ENCODE measurements around the gene FNDC5. TPM values are rescaled to one million over a fixed set of nuclear protein-coding genes. Genes with fewer than 3 reads are reported as not detected.

Gene FNDC5
- total and polyA plus RNA-seq, 9 of the 15 experiments (the other 6 are each of a cell fraction or from before 2014, with no cell fraction given): 0.06 to 2.1 (median 0.22) TPM

DNA sequence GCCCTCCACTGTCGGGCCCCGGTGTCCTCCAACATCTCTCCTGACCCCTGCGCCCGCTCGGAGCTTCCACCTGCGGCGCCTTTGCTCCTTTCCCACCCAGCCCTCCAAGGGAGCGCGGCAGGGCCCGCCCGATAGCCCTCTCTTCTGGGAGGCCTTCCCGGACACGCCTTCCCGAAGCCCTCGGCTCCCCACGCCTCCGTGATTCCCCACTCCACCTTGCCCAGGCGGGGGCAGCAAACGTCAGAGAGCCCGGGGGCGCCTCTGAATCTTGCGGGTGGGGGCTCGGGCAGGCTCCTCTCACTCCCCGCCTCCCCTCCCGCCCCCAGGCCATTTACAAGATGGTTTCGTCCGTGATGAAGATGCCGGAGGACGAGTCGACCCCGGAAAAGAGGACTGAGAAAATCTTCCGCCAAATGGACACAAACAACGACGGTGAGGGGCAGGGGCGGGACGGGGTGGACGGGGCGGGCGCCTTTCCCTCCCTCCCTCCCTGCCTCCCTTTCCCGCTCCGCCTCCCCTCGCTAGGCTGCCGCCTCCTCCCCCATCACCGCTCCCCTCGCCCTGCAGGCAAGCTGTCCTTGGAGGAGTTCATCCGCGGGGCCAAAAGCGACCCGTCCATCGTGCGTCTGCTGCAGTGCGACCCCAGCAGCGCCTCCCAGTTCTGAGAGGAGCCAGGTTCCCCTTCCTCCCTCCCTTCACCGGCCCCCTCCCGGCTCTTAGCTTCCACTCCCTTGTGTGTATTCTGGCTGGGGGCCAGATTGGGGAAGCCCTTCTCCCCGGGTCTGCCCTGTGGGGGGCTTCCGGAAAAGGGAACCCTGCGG, 22.7 kb upstream of the FNDC5 start (continued):
- no peak for TF ChIP-seq SAP30 (IDR thresholded peaks at IDR 0.05; ENCODE audit: borderline replicate concordance, insufficient read depth, low read depth, low read length, poor library complexity, severe bottlenecking)
- TF ChIP-seq, protein P1, sequence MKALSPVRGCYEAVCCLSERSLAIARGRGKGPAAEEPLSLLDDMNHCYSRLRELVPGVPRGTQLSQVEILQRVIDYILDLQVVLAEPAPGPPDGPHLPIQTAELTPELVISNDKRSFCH (CRISPR knock-in tag; IDR thresholded peaks at IDR 0.05): no peak
- TF ChIP-seq, protein P1 (tag; IDR thresholded peaks at IDR 0.05): 0 out of 2 replicates have a peak, but pooled peaks have one; percentile 69
- peak; percentile 19; the same call in 1 of the 2 replicates for TF ChIP-seq CXXC5 (CRISPR knock-in tag; IDR thresholded peaks at IDR 0.05)
- TF ChIP-seq FOXP1 (CRISPR knock-in tag; IDR thresholded peaks at IDR 0.05): 0 out of 2 replicates have a peak, but pooled peaks have one; percentile 10
- TF ChIP-seq PCBP1 (IDR thresholded peaks at IDR 0.05; ENCODE audit: low read depth, low read length, poor library complexity, severe bottlenecking): peak; percentile 90
- TF ChIP-seq KDM4B (IDR thresholded peaks at IDR 0.05; ENCODE audit: borderline replicate concordance in 2 of 2, low read depth in 1 of 2): no peak
- peak; percentile 40; the same call in 1 of the 2 replicates for TF ChIP-seq ZNF12 (CRISPR knock-in tag; IDR thresholded peaks at IDR 0.05)
- TF ChIP-seq NCOA2 (IDR thresholded peaks at IDR 0.05; ENCODE audit: partially characterized antibody in 2 of 2): no peak
- TF ChIP-seq PHB (CRISPR knock-in tag; IDR thresholded peaks at IDR 0.05): no peak
- peak; percentile 65 for TF ChIP-seq EGR1 (conservative IDR thresholded peaks at IDR 0.05)
- TF ChIP-seq GATAD2A (IDR thresholded peaks at IDR 0.05): no peak
- no peak for TF ChIP-seq SMARCB1 (IDR thresholded peaks at IDR 0.05; ENCODE audit: insufficient read length, low read depth)
- TF ChIP-seq NFIC (IDR thresholded peaks at IDR 0.05): peak; percentile 82
- TF ChIP-seq, protein P2, sequence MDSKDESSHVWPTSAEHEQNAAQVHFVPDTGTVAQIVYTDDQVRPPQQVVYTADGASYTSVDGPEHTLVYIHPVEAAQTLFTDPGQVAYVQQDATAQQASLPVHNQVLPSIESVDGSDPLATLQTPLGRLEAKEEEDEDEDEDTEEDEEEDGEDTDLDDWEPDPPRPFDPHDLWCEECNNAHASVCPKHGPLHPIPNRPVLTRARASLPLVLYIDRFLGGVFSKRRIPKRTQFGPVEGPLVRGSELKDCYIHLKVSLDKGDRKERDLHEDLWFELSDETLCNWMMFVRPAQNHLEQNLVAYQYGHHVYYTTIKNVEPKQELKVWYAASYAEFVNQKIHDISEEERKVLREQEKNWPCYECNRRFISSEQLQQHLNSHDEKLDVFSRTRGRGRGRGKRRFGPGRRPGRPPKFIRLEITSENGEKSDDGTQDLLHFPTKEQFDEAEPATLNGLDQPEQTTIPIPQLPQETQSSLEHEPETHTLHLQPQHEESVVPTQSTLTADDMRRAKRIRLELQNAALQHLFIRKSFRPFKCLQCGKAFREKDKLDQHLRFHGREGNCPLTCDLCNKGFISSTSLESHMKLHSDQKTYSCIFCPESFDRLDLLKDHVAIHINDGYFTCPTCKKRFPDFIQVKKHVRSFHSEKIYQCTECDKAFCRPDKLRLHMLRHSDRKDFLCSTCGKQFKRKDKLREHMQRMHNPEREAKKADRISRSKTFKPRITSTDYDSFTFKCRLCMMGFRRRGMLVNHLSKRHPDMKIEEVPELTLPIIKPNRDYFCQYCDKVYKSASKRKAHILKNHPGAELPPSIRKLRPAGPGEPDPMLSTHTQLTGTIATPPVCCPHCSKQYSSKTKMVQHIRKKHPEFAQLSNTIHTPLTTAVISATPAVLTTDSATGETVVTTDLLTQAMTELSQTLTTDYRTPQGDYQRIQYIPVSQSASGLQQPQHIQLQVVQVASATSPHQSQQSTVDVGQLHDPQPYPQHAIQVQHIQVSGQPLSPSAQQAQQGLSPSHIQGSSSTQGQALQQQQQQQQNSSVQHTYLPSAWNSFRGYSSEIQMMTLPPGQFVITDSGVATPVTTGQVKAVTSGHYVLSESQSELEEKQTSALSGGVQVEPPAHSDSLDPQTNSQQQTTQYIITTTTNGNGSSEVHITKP (IDR thresholded peaks at IDR 0.05; ENCODE audit: partially characterized antibody): peak; percentile 96
- TF ChIP-seq, protein P3, sequence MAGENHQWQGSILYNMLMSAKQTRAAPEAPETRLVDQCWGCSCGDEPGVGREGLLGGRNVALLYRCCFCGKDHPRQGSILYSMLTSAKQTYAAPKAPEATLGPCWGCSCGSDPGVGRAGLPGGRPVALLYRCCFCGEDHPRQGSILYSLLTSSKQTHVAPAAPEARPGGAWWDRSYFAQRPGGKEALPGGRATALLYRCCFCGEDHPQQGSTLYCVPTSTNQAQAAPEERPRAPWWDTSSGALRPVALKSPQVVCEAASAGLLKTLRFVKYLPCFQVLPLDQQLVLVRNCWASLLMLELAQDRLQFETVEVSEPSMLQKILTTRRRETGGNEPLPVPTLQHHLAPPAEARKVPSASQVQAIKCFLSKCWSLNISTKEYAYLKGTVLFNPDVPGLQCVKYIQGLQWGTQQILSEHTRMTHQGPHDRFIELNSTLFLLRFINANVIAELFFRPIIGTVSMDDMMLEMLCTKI (IDR thresholded peaks at IDR 0.05; ENCODE audit: partially characterized antibody): no peak
- TF ChIP-seq CREM (IDR thresholded peaks at IDR 0.05; ENCODE audit: low read depth): 0 out of 2 replicates have a peak, but pooled peaks have one; percentile 21
- TF ChIP-seq ETV1 (tag; conservative IDR thresholded peaks at IDR 0.05; ENCODE audit: low read depth): no peak
- no peak for TF ChIP-seq ILK (tag; IDR thresholded peaks at IDR 0.05; ENCODE audit: borderline replicate concordance, low read depth)
- no peak for TF ChIP-seq ELF2 (CRISPR knock-in tag; IDR thresholded peaks at IDR 0.05)

Data from K562 (cell line).